ENCODE data around the gene GLI1.
"Not testable (repeated sequence)": the region's sequence is repeated elsewhere in the genome, so short reads cannot be mapped to it uniquely, and the experiment has no call there.

GLI1 gene

DNA sequence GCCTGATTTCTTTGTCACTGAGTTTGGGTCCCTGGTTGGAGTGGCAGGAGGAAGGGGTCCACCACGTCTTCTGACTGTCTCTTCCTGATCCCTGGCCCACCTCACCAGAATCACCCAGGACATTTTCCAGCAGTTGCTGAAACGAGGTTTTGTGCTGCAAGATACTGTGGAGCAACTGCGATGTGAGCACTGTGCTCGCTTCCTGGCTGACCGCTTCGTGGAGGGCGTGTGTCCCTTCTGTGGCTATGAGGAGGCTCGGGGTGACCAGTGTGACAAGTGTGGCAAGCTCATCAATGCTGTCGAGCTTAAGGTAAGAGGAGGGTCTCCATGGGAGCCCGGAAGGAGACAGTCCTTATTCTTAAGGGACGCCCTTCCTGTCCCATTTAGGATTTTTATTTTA lies 40.6 kb downstream of the GLI1 start:
- DNase-seq: no peak

DNA sequence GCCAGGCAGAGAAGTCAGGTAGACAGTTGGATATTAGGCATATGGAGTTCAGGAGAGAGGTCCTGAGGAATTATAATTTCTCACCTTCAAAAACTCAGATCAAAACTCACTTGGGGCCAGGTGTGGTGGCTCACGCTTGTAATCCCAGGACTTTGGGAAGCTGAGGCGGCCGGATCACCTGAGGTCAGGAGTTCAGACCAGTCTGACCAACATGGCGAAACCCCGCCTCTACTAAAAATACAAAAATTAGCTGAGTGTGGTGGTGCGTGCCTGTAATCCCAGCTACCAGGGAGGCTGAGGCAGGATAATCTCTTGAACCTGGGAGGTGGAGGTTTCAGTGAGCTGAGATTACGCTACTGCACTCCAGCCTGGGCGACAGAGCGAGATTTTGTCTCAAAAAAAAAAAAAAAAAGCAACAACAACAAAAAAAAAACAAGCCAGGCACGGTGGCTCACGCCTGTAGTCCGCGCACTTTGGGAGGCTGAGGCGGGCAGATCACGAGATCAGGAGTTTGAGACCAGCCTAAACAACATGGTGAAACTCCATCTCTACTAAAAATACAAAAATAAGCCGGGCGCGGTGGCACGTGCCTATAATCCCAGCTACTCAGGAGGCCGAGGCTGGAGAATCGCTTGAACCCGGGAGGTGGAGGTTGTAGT lies 42.9 kb downstream of the GLI1 start:
- not testable (repeated sequence) for DNase-seq

DNA sequence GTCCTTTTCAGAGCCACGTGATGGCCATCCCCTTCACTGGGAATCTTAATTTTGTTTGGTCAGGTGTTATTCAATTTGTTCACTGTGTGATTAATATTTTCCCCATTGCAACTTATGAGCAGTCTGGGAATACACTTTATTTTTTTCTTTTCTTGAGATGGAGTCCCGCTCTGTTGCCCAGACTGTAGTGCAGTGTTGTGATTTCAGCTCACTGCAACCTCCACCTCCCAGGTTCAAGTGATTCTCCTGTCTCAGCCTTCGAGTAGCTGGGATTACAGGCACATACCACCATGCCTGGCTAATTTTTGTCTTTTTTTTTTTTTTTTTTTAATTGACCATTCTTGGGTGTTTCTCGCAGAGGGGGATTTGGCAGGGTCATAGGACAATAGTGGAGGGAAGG lies 47.0 kb downstream of the GLI1 start:
- DNase-seq: not testable (repeated sequence)

DNA sequence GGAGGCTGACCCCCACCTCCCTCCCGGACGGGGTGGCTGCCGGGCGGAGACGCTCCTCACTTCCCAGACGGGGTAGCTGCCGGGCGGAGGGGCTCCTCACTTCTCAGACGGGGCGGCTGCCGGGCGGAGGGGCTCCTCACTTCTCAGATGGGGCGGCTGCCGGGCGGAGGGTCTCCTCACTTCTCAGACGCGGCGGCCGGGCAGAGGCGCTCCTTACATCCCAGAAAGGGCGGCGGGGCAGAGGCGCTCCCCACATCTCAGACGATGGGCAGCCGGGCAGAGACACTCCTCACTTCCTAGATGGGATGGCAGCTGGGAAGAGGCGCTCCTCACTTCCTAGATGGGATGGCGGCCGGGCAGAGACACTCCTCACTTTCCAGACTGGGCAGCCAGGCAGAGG lies 48.2 kb downstream of the GLI1 start:
- not testable (repeated sequence) for DNase-seq

DNA sequence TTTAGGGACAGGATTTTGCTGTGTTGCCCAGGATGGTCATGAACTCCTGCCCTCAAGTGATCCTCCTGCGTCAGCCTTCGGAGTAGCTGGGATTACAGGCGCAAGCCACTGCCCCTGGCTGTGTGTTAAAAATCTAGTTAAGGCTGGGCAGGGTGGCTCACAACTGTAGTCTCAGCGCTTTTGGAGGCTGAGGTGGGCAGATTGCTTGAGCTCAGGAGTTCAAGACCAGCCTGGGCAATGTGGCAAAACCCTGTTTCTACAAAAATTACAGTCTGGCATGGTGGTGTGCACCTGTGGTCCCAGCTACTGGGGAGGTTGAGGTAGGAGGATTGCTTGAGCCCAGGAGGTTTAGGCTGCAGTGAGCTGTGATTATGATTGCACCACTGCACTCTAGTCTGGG lies 51.6 kb downstream of the GLI1 start:
- DNase-seq: no peak

DNA sequence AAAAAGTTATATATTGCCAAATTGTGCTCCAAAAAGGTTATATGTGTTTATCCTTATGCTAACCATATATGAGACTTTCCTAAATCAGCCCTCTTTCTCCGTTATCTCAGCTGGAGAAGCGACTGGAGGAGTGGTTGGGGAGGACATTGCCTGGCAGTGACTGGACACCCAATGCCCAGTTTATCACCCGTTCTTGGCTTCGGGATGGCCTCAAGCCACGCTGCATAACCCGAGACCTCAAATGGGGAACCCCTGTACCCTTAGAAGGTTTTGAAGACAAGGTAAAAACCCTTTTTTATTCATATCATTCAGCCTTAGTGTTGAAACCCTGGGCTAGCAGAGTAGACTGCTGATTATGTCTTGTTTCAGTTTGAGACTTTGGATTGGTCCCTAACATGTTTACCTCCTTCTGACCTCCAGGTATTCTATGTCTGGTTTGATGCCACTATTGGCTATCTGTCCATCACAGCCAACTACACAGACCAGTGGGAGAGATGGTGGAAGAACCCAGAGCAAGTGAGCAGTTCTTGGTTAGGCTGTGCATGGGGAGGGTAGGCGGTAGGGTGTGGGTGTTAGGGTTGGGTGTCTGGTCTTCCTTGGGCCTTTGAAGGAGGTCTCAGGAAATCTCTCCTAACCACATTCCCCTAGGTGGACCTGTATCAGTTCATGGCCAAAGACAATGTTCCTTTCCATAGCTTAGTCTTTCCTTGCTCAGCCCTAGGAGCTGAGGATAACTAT lies 52.2 kb downstream of the GLI1 start:
- DNase-seq: no peak

DNA sequence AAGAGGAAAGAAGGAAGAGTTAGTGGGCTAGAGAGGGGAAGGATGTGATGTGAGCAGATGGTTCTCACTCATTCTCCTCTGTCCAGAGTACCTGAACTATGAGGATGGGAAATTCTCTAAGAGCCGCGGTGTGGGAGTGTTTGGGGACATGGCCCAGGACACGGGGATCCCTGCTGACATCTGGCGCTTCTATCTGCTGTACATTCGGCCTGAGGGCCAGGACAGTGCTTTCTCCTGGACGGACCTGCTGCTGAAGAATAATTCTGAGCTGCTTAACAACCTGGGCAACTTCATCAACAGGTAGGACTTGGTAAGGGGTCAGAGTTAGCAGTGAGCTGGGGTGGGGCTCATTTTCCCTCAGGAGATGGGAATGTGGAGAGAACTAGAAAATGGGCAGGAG lies 53.1 kb downstream of the GLI1 start:
- DNase-seq: no peak

DNA sequence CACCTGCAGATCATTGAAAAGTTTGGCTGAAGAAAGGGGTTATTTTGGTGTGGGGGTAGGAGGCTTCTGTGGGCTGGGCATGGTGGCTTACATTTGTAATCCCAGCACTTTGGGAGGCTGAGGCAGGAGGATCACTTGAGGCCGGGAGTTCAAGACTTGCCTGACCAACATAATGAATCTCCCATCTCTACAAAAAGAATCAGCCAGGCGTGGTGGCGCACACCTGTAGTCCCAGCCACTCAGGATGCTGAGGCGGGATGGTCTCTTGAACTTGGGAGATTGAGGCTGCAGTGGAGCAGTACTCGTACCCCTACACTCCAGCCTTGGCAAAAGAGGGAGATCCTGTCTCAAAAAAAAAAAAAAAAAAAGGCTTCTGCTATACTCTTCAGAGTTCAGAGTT lies 53.7 kb downstream of the GLI1 start:
- DNase-seq: no peak

DNA sequence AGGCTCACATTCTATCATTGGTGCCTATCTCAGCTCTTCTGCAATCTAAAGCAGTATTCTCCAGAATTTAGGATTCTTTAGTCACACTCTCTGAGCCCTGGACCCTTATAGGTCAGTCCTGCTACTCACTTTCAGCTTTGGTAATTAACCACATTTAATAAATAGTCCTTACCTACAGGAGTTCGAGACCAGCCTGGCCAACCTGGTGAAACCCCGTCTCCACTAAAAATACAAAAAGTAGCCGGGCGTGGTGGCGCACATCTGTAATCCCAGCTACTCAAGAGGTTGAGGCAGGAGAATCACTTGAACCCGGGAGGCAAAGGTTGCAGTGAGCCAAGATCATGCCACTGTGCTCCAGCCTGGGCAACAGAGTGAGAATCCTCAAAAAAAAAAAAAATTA lies 54.1 kb downstream of the GLI1 start:
- DNase-seq: not testable (repeated sequence)

DNA sequence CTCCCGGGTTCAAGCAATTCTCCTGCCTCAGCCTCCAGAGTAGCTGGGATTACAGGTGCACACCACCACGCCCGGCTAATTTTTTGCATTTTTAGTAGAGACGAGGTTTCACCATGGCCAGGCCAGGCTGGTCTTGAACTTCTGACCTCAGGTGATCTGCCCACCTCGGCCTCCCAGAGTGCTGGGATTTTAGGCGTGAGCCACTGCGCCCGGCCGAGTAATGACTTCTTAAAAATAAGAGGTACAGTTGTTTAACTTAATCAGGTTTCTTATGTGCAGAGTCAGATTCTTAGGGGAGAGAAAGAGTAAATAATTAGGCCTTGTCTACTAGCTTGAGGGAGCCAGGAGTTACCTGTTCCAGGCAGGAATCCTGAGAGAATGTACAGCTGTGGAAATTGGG lies 54.7 kb downstream of the GLI1 start:
- not testable (repeated sequence) for DNase-seq

DNA sequence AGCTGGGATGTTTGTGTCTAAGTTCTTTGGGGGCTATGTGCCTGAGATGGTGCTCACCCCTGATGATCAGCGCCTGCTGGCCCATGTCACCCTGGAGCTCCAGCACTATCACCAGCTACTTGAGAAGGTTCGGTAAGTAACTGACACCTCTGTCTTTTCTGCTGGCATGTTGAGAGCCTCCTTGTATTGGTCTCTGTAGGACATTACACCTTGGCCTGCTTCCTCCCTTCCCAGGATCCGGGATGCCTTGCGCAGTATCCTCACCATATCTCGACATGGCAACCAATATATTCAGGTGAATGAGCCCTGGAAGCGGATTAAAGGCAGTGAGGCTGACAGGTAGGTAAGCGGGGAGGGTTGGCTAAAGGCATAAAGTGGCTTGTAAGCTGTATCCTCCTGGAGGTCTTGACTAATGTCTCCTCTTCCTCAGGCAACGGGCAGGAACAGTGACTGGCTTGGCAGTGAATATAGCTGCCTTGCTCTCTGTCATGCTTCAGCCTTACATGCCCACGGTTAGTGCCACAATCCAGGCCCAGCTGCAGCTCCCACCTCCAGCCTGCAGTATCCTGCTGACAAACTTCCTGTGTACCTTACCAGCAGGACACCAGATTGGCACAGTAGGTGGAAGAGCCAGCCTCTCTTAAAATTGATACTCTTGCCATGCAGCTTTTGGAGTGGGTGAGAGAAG lies 55.3 kb downstream of the GLI1 start:
- DNase-seq: no peak

DNA sequence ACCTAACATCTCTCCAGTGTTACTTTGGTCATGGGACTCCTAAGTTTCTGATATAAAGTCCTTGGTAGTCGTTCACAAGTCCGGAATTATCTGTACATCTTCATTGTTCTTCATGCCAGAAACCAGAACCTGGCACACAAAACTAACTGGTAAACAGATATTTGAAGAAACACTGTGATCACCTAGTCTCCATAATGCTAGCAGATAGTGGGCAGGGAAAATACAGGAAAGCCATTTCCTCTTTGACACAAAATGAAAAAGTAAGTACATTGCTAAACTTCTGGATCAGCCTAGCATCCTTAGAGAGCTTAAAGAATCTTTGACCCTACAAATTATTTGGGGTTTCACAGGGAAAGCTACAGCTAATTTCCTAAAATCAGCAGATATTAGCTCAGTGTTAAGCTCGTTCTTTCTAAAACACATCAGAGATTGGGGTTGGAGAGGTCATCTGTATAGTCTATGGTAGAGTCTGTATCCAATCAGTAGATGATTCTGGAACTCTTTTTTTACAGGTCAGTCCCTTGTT lies 55.9 kb downstream of the GLI1 start:
- no peak for DNase-seq

DNA sequence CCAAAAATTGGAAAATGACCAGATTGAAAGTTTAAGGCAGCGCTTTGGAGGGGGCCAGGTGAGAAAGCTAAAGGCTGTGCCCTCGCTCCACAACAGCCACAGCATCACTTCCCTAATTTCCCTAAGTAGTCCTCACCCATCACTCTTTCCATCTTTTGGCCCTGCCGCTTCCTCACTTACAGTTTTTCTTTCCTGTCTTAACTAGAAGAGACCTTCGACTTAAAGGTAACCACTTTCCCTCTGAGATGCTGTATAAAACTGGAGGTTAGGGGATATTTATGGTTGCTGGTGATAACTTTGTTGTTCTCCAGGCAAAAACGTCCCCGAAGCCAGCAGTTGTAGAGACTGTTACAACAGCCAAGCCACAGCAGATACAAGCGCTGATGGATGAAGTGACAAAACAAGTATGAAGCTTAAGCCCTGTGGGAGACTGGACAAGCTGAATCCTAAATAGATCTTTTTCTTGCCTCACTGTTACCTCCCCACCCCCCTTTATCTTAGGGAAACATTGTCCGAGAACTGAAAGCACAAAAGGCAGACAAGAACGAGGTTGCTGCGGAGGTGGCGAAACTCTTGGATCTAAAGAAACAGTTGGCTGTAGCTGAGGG lies 56.5 kb downstream of the GLI1 start:
- no peak for DNase-seq

DNA sequence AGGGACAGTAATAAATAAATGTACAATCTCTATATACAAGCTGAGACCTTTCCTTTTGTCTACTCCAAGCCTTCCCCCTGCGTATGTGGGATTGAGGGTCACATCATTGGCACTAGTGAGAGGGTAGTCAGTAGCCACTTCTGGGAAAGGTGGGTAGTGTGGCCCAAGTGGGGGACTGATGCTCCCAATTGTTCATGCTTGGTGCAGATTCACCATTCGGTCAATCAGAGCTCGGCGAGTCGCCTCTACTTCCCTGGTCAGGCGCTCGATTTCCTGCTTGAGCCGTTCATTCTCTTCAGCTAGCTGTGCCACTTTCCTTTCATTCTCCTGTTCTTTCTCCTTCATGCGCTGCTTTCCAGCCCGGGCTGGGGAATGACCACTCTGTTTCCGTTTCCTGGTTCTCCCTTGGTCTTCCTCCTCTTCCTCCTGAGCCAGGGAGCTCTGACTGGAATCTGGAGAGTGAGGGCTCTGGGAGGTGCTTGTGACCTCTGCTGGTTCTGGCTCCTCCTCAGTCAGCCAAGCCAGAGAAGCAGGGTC lies 57.1 kb downstream of the GLI1 start:
- DNase-seq: no peak

DNA sequence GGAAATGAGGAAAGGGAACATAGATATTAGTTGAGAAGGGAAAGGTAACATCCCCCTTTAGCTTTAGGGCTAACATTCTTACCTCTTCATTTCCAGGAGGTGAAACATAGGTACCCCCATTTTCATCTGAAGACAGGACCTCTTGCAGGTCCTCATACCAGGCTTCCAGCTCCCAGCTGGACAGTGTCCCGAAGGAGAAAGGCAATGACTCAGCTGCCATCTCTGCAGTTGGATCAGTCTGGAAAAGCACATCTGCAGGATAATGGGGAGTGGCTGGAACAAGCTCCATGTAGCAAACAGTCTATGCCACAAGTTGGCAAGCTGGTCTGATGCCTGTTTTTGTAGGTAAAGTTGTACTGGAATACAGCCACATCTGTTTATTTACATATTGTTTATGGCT lies 57.6 kb downstream of the GLI1 start:
- no peak for DNase-seq

DNA sequence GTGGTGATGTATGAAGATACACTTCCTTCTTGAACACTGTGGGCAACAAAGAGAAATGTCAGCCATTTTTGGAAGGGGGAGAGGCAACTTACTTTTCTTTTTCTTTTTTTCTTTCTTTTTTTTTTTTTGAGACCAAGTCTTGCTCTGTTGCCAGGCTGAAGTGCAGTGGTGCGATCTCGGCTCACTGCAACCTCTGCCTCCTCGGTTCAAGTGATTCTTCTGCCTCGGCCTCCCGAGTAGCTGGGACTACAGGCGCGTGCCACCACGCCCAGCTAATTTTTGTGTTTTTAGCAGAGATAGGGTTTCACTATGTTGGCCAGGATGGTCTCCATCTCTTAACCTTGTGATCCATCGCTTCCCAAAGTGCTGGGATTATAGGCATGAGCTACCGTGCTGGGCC lies 58.1 kb downstream of the GLI1 start:
- not testable (repeated sequence) for DNase-seq

DNA sequence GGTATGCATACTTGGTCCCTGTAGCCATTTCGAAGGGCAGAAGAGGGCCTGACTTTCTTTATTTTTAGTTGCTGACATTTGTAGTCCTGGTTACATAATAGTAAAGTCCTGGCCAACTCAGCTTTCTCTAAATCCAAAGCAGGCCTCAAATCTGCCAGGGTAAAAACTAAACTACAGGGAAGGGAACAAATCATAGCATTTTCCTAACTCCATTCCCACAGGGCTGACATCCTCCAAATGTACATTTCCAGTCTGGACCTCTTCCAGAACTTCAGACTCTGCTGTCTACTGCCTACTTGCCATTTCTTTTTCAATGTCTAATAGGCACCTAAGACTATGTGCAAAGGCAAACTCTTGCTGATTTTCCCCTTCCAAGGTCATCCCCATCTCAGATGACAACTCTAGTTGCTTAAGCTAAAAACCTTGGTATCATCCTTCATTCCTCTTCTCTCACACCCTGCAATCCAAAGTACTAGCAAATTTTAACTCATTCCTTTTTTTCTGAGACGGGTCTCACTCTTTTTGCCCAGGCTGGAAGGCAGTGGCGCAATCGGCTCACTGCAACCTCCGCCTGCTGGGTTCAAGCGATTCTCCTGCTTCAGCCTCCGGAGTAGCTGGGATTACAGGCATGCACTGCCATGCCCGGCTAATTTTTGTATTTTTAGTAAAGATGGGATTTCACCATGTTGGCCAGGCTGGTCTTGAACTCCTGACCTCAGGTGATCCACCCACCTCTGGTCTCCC lies 58.8 kb downstream of the GLI1 start:
- DNase-seq: no peak

DNA sequence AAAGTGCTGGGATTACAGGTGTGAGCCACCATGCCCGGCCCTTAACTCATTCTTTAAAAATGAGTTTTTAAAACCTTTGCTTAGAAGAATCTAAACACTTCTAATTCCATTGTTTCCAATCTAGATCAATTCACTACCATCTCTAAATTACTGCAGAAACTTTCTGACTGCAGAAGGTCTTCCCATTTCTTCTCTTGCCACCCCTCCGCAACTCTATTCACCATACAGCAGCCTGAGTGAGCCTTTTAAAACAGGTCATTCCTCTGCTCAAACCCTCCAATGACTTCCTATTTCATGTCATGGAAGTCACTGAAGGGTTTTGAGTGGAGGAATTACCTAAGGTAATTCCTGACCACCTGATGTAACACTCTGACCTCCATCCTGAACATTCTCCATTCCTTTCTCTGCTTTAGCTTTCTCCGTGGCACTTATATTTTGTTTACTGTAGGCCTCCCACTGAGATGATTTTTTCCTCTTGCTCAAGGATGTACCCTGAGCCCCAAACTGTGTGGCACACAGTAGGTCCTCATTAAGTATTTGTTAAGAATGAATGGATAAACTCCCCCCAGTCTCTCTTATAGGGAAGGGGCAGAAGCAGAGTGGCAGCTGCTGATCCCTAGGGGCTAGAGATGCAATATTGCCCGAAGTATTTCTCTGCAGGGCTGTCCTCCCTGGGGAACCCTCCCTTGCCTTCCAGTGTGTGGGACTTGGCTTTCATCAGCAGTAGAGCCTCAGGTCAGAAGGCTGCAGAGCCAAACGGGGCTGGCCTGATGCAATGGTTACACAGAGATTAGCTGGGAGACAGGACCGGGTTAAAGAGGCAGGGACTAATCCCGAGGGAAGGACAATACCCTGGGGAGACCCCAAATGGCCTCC lies 59.6 kb downstream of the GLI1 start:
- no peak for DNase-seq

DNA sequence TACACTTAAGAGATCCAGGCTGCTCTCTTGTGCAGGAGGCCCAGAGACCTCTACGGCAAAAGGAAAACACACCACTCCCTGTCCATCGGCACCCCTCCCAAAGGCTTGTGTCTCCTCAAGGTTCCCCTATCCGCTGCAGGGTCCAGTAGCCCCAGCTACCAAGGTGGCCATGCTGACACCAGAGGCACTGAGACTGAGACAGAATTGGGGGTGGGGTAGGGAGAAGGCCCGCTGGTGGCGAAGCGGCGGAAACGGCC lies 60.1 kb downstream of the GLI1 start:
- peak; percentile 15 for DNase-seq

DNA sequence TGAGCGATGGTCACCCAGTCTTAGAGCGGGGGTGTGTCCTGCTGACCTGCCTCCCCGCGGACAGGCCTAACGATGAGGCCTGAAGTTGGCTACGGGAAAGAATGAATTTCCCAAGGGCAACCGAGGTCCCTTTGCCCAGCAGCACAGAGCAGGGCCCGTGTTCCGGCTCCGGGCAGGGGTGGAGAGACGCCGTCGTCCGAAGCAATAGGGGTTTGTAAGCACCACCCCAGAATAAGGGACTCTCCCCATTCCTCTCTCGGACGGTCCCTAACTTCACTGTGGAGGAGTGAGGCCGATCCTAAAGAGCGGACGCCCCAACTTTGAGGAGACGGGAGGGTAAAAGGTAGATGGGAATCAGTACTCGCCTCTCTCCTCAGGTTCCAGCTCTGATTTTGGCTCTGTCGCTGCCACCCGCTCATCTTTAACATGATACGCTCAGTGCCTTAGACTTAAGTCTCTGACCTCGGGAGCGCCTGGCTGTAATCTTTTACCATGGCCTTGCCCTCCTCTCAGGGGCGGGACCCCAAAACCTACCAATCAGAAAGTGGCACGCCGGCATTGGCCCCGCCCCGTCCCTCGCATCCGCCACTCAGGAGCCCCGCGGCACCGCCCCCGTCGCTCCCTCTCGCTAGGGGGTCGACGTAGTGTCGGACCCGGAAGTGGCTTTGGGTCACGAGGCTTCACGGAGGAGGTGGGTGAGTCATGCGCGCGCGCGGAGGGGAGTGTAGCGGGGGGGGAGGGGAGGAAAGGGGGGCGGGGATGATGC lies 60.7 kb downstream of the GLI1 start, which contains the start of gene DDIT3:
TSS of gene DDIT3 (minus strand) at position 462 of the 766 bp plus-strand sequence. CDS start 3,108 bp downstream, outside the sequence.
- DNase-seq: peak; percentile 99
